Endothelial cell of umbilical vein (primary cell): ENCODE results near the gene MIGA2.
A peak's percentile ranks its signal among the peaks of the same experiment; 100 is the strongest.

Experiments used
- CTCF ChIP-seq, 2 donors: IDR thresholded peaks; 1 replicate in 1 of 2; 2 replicates in 1 of 2; pipeline ENCODE4 v1.5.1; 2011; ENCODE audit warnings: low read length in 2 of 2, mild to moderate bottlenecking in 2 of 2, moderate library complexity in 2 of 2, control low read depth in 1 of 2, inconsistent platforms in 1 of 2, low read depth in 1 of 2; ENCODE audit not compliant: insufficient read depth in 1 of 2; ENCODE audit errors: extremely low read depth in 1 of 2
- EZH2 ChIP-seq: IDR thresholded peaks from 2 replicates; pipeline ENCODE4 v1.6.1; 2012; ENCODE audit warnings: borderline replicate concordance, low read depth, mild to moderate bottlenecking, moderate library complexity, low read length, inconsistent platforms; ENCODE audit not compliant: severe bottlenecking
- FOS ChIP-seq: IDR thresholded peaks from 2 replicates; pipeline ENCODE4 v1.6.1; 2011; ENCODE audit warnings: mild to moderate bottlenecking, low read length, moderate library complexity, borderline replicate concordance; ENCODE audit not compliant: insufficient read depth
- GATA2 ChIP-seq: IDR thresholded peaks from 2 replicates; pipeline ENCODE4 v1.7.0; 2011; ENCODE audit warnings: low read depth, mild to moderate bottlenecking, moderate library complexity, mixed read lengths, low read length; ENCODE audit not compliant: insufficient read length, insufficient read depth
- JUN ChIP-seq: IDR thresholded peaks from 2 replicates; pipeline ENCODE4 v1.6.1; 2011; ENCODE audit warnings: borderline replicate concordance, low read depth; ENCODE audit not compliant: insufficient read length, insufficient read depth
- MYC ChIP-seq: IDR thresholded peaks from one replicate; pipeline ENCODE4 v1.6.1; 2011; ENCODE audit warnings: mild to moderate bottlenecking, low read depth, low read length
- POLR2A ChIP-seq: IDR thresholded peaks from 2 replicates; pipeline ENCODE4 v1.6.1; 2012; ENCODE audit warnings: low read depth, mild to moderate bottlenecking, control low read depth, low read length
- POLR2AphosphoS5 ChIP-seq: IDR thresholded peaks from 2 replicates; pipeline ENCODE4 v1.6.1; 2012; ENCODE audit warnings: low read depth, mild to moderate bottlenecking, control low read depth, low read length, moderate library complexity; ENCODE audit not compliant: insufficient read depth
- TF ChIP-seq, protein P1 (sequence below): IDR thresholded peaks from 2 replicates; pipeline ENCODE4 v1.6.1; 2011; ENCODE audit not compliant: insufficient read depth, insufficient read length

DNA sequence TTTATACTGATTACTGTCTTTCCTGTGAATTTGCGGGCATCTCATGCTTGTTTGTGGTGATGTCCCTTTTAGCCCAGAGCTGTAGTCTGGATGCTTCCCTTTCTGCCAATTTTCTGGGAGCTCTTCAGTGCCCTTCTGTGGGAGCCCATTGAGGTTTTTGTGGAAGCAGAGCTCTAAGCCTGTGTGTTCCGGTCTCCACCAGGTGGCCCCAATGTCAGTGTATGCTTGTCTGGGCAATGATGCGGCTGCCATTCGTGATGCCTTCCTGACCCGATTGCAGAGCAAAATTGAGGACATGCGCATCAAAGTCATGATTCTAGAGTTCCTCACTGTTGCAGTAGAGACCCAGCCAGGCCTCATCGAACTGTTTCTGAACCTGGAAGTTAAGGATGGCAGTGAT is 43.4 kb upstream of the MIGA2 start:
- no peak for TF ChIP-seq EZH2
- TF ChIP-seq MYC = no peak
- no peak for TF ChIP-seq POLR2A
- TF ChIP-seq CTCF (IDR thresholded peaks at IDR 0.05; ENCODE audit: extremely low read depth in 1 of 2, insufficient read depth in 1 of 2, low read depth in 1 of 2, low read length in 2 of 2) = peak; percentile 9 to 31
- TF ChIP-seq POLR2AphosphoS5 = no peak
- TF ChIP-seq, protein P1, sequence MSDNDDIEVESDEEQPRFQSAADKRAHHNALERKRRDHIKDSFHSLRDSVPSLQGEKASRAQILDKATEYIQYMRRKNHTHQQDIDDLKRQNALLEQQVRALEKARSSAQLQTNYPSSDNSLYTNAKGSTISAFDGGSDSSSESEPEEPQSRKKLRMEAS = no peak
- TF ChIP-seq FOS = no peak
- TF ChIP-seq JUN = no peak
- TF ChIP-seq GATA2 = no peak
